Duodenal mucosa (tissue), 2 donors: ENCODE results near the gene ASTN2.

ENCODE experiments used
- H3K27ac ChIP-seq: one replicate; pipeline ENCODE4 v1.7.0; 2013; ENCODE audit warnings: low read depth, low read length
- H3K27me3 ChIP-seq, 2 donors: one replicate each; pipeline ENCODE4 v1.7.0; 2013; ENCODE audit warnings: low read length in 2 of 2, control low read depth in 1 of 2; ENCODE audit not compliant: insufficient read depth in 2 of 2, control insufficient read depth in 1 of 2
- H3K36me3 ChIP-seq, 2 donors: one replicate each; pipeline ENCODE4 v1.7.0; 2013; ENCODE audit warnings: low read length in 2 of 2, control low read depth in 1 of 2; ENCODE audit not compliant: insufficient read depth in 2 of 2, control insufficient read depth in 1 of 2
- H3K4me1 ChIP-seq, 2 donors: one replicate each; pipeline ENCODE4 v1.7.0; 2013; ENCODE audit warnings: low read length in 2 of 2, control low read depth in 1 of 2; ENCODE audit not compliant: insufficient read depth in 2 of 2, control insufficient read depth in 1 of 2
- H3K4me3 ChIP-seq, 2 donors: one replicate each; pipeline ENCODE4 v1.7.0; 2013; ENCODE audit warnings: low read length in 2 of 2, low read depth in 1 of 2
- H3K9ac ChIP-seq, 2 donors: one replicate each; pipeline ENCODE4 v1.7.0; 2013; ENCODE audit warnings: low read length in 2 of 2, low read depth in 1 of 2
- H3K9me3 ChIP-seq, 2 donors: one replicate each; pipeline ENCODE4 v1.7.0; 2013; ENCODE audit warnings: low read length in 2 of 2, control low read depth in 1 of 2; ENCODE audit not compliant: control insufficient read depth in 1 of 2

The ASTN2 gene

GRCh38 chr9:116809656-116810055 is 605.2 kb downstream of the ASTN2 start:
- no peaks in the 10 kb centered on the region for H3K9me3 ChIP-seq
- H3K36me3 ChIP-seq: no peaks in the 10 kb centered on the region
- no peak overlapping the region for H3K4me3 ChIP-seq
- H3K27me3 ChIP-seq: peaks cover 0 to 3% of the 10 kb centered on the region in 2 donors
- H3K4me1 ChIP-seq: no peaks in the 10 kb centered on the region
- H3K9ac ChIP-seq: no peak overlapping the region
- H3K27ac ChIP-seq: no peak overlapping the region

- H3K36me3 ChIP-seq: no peaks in the 10 kb centered on the region
- no peak overlapping the region for H3K4me3 ChIP-seq
- H3K27ac ChIP-seq: no peak overlapping the region
- no peak overlapping the region for H3K9ac ChIP-seq
- H3K4me1 ChIP-seq: no peaks in the 10 kb centered on the region
- H3K27me3 ChIP-seq: no peaks in the 10 kb centered on the region
- no peaks in the 10 kb centered on the region for H3K9me3 ChIP-seq
Observed at GRCh38 chr9:116806075-116806474, 608.8 kb downstream of the ASTN2 start.

DNA sequence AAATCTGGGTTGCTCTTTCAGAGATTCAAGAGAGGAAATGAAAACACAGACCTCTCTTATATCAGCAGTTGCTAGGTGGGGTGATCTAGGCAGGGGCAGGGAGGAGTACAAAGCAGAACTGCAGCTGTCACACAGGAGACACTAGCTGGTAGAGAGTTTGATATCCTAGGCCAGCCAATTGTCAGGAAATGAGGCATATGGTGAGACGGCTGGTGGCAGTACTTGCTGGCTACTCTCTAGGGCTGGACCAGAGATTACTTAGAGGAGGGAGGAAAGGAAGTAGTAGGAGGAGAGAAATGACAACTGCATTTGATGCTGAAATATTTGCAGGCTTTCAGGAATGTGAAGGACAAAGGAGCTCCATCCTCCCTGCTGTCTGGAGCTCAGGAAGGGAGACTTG is 614.0 kb downstream of the ASTN2 start:
- Histone ChIP-seq H3K36me3 (no peaks in the 10 kb centered on the region), H3K27me3 (no peaks in the 10 kb centered on the region), H3K27ac (no peak overlapping the region), H3K9me3 (no peaks in the 10 kb centered on the region), H3K4me3 (no peak overlapping the region), H3K4me1 (no peaks in the 10 kb centered on the region), H3K9ac (no peak overlapping the region)

DNA sequence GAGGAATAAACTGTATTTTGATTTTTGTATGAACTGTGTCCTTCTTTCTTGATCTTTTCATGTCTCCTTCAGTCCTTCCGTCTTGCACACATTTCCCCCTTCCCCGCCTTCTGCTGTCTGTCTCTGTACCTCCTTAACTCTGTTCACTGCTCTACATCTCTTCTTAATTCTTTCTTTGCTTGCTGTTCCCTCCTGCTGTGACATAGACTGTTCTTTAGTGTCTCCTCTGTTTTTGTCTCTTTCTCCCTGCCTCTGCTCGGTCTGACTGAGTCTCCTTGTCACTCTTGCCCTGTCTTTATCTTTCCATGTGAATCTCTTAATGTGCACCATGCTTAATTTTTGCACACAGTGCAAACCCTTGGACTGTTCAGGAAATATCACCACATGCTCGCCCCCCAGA is 614.8 kb downstream of the ASTN2 start:
- H3K4me1 ChIP-seq: no peaks in the 10 kb centered on the region
- H3K36me3 ChIP-seq: no peaks in the 10 kb centered on the region
- H3K9me3 ChIP-seq: no peaks in the 10 kb centered on the region
- no peaks in the 10 kb centered on the region for H3K27me3 ChIP-seq
- no peak overlapping the region for H3K9ac ChIP-seq
- no peak overlapping the region for H3K4me3 ChIP-seq
- H3K27ac ChIP-seq: no peak overlapping the region

GRCh38 chr9:116798521-116798920 is 616.3 kb downstream of the ASTN2 start:
- H3K27me3 ChIP-seq: no peaks in the 10 kb centered on the region
- no peak overlapping the region for H3K9ac ChIP-seq
- H3K9me3 ChIP-seq: no peaks in the 10 kb centered on the region
- H3K27ac ChIP-seq: no peak overlapping the region
- no peak overlapping the region for H3K4me3 ChIP-seq
- no peaks in the 10 kb centered on the region for H3K4me1 ChIP-seq
- H3K36me3 ChIP-seq: no peaks in the 10 kb centered on the region

DNA sequence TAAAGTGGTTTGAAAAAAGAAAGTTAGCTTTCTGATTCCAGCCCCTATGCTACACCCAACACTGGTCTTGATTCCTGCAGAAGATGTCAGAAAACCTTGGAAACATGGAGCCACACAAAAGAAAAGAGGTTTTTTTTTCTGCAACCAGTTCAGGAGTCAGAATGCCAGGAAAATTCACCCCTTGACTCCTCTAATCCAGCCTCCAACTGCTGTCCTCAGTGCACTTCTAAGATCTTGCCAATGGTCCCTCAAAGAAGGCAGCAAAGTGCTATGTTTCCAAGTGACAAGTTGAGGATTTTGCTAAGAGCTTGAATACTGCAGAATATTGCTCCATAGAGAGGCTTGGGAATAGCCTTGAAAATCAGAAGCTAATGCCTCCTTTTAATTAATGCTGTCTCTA is 617.6 kb downstream of the ASTN2 start:
- Histone ChIP-seq H3K9me3 (no peaks in the 10 kb centered on the region), H3K4me3 (no peak overlapping the region), H3K36me3 (no peaks in the 10 kb centered on the region), H3K27ac (no peak overlapping the region), H3K9ac (no peak overlapping the region), H3K27me3 (no peaks in the 10 kb centered on the region), H3K4me1 (no peaks in the 10 kb centered on the region)

DNA sequence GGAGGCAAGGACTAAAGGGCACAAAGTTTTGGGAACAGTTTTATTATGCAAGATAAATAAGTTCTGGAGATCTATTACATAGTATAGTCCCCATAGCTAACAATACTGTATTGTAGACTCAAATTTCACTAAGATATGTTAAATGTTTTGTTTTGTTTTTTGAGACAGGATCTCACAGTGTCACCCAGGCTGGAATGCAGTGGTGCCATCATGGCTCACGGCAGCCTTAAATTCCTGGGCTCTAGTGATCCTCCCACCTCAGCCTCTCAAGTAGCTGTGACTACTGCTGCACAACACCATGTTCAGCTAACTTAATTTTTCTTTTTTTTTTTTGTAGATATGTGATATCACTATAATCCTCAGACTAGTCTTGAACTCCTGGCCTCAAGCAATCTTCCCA is 618.2 kb downstream of the ASTN2 start:
- no peaks in the 10 kb centered on the region for H3K9me3 ChIP-seq
- H3K4me1 ChIP-seq: no peaks in the 10 kb centered on the region
- no peak overlapping the region for H3K4me3 ChIP-seq
- H3K27ac ChIP-seq: no peak overlapping the region
- no peak overlapping the region for H3K9ac ChIP-seq
- H3K36me3 ChIP-seq: no peaks in the 10 kb centered on the region
- H3K27me3 ChIP-seq: no peaks in the 10 kb centered on the region

DNA sequence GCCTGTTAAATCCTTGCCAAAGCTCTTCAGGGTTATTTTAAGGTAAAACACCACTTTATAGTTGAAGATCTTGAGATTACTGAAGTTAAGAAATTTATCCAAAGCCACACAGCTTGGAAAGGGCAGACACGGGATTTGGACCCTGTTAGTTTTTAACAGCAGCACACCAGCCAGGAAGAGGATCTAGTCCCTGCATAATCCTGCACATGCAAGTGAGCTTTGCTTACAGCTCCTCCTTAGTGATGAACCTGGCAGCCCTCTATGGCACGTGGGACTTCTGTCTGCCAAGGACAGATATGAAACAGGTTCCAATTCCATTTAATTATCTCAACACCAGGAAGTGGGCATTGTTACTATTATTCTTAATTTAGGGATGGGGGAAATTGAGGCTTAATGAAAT is 619.0 kb downstream of the ASTN2 start:
- H3K27me3 ChIP-seq: no peaks in the 10 kb centered on the region
- H3K9ac ChIP-seq: no peak overlapping the region
- no peaks in the 10 kb centered on the region for H3K9me3 ChIP-seq
- no peaks in the 10 kb centered on the region for H3K4me1 ChIP-seq
- H3K4me3 ChIP-seq: no peak overlapping the region
- H3K36me3 ChIP-seq: no peaks in the 10 kb centered on the region
- H3K27ac ChIP-seq: no peak overlapping the region

DNA sequence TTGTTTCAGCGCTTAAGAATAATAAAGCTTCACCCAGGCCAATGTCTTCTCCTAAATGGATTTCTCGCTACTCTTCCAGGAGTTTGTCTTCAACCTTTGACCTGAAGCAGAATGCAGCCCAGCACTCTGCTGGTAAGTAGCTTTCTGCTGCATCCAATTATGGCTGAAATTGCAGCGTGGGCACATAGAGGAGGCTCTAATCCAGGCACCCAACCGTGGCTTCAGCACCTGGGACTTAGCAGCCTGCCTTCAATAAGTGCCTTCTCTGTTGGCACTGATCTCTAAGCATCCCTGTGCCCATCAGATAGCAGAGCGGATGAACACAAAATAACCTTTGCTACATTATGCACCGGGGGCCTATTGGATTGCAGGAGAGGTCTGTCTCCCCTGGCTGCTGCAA is 622.6 kb downstream of the ASTN2 start:
- Histone ChIP-seq H3K4me1 (no peaks in the 10 kb centered on the region), H3K9me3 (no peaks in the 10 kb centered on the region), H3K9ac (no peak overlapping the region), H3K27me3 (no peaks in the 10 kb centered on the region), H3K4me3 (no peak overlapping the region), H3K27ac (no peak overlapping the region), H3K36me3 (no peaks in the 10 kb centered on the region)

GRCh38 chr9:116791326-116791725 is 623.5 kb downstream of the ASTN2 start:
- no peak overlapping the region for H3K27ac ChIP-seq
- H3K9ac ChIP-seq: no peak overlapping the region
- H3K4me1 ChIP-seq: no peaks in the 10 kb centered on the region
- H3K27me3 ChIP-seq: no peaks in the 10 kb centered on the region
- H3K36me3 ChIP-seq: no peaks in the 10 kb centered on the region
- H3K9me3 ChIP-seq: no peaks in the 10 kb centered on the region
- no peak overlapping the region for H3K4me3 ChIP-seq

DNA sequence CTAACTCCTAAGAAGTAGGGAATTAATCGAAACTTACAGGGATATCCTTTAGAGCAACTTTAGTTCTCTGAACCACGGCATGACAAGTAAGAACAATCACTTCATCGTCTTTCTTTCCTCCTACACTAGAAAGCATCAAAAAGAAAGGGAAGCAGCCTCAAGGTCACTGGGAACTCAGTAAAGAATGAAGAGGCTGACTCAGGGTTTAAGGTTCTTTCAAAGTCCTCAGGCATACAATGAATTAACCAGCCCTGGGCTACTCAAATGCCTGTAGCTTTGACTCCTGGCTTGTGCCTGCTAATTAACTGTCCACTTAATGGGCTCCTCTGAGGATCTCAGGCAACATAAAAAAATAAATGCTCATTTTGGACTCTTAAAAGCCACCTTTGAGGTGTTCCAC is 625.8 kb downstream of the ASTN2 start:
- no peak overlapping the region for H3K9ac ChIP-seq

More for the DNA sequence above, 625.8 kb downstream of the ASTN2 start:
- Histone ChIP-seq H3K27ac (no peak overlapping the region), H3K4me1 (no peaks in the 10 kb centered on the region), H3K36me3 (no peaks in the 10 kb centered on the region), H3K27me3 (no peaks in the 10 kb centered on the region), H3K9me3 (no peaks in the 10 kb centered on the region), H3K4me3 (no peak overlapping the region)
